ENCODE data around the gene PCDHGB3. TPM values are rescaled to one million over a fixed set of nuclear protein-coding genes. Genes with fewer than 3 reads are reported as not detected.
"Not testable (repeated sequence)": the region's sequence is repeated elsewhere in the genome, so short reads cannot be mapped to it uniquely, and the experiment has no call there.

PCDHGB3 gene
- total RNA-seq, 1 donor, result 3.5 TPM

- DNase-seq (ENCODE audit: low read depth in 2 of 3, low spot score in 2 of 3), result no peak
Measured at GRCh38 chr5:141389153-141390042, 19.4 kb downstream of the PCDHGB3 start.

- DNase-seq (ENCODE audit: low read depth in 2 of 3, low spot score in 2 of 3), result no peak
Measured at GRCh38 chr5:141392429-141393198, 22.6 kb downstream of the PCDHGB3 start, which contains the start of gene PCDHGA8. PCDHGA8 (plus strand) TSS chr5:141392633; CDS start chr5:141392814, 181 bp downstream.

- DNase-seq (ENCODE audit: low read depth in 2 of 3, low spot score in 2 of 3), result no peak
Measured at GRCh38 chr5:141393267-141393666, 23.2 kb downstream of the PCDHGB3 start.

- not testable (repeated sequence) for DNase-seq (ENCODE audit: low read depth in 2 of 3, low spot score in 2 of 3)
Measured at GRCh38 chr5:141394401-141395187, 24.6 kb downstream of the PCDHGB3 start.

GRCh38 chr5:141397756-141398551, 27.9 kb downstream of the PCDHGB3 start, which contains the start of gene PCDHGB5:
PCDHGB5 (plus strand) TSS chr5:141397947; CDS start chr5:141398128, 181 bp downstream.
- DNase-seq (ENCODE audit: low read depth in 2 of 3, low spot score in 2 of 3), result peak in 1 of 3 donors; percentile 66

- no peak for DNase-seq (ENCODE audit: low read depth in 2 of 3, low spot score in 2 of 3)
Measured at GRCh38 chr5:141398608-141399007, 28.6 kb downstream of the PCDHGB3 start.

- no peak for DNase-seq (ENCODE audit: low read depth in 2 of 3, low spot score in 2 of 3)
Measured at GRCh38 chr5:141399555-141400258, 29.7 kb downstream of the PCDHGB3 start.

GRCh38 chr5:141402553-141403243, 32.7 kb downstream of the PCDHGB3 start, which contains the start of gene PCDHGA9:
PCDHGA9 (plus strand) TSS chr5:141402778; CDS start chr5:141402953, 175 bp downstream.
- no peak for DNase-seq (ENCODE audit: low read depth in 2 of 3, low spot score in 2 of 3)

- no peak for DNase-seq (ENCODE audit: low read depth in 2 of 3, low spot score in 2 of 3)
Measured at GRCh38 chr5:141403387-141403786, 33.3 kb downstream of the PCDHGB3 start.

GRCh38 chr5:141407790-141408505, 37.9 kb downstream of the PCDHGB3 start, which contains the start of gene PCDHGB6:
PCDHGB6 (plus strand) TSS chr5:141408021; CDS start chr5:141408203, 182 bp downstream.
- peak in 2 of 3 donors; percentile 42 to 58 for DNase-seq (ENCODE audit: low read depth in 2 of 3, low spot score in 2 of 3)

GRCh38 chr5:141409598-141410306, 39.7 kb downstream of the PCDHGB3 start:
- DNase-seq (ENCODE audit: low read depth in 2 of 3, low spot score in 2 of 3), result no peak

GRCh38 chr5:141411575-141411974, 41.5 kb downstream of the PCDHGB3 start:
- no peak for DNase-seq (ENCODE audit: low read depth in 2 of 3, low spot score in 2 of 3)

- DNase-seq (ENCODE audit: low read depth in 2 of 3, low spot score in 2 of 3), result peak in 2 of 3 donors; percentile 61 to 82
Measured at GRCh38 chr5:141412854-141413539, 43.0 kb downstream of the PCDHGB3 start, which contains the start of gene PCDHGA10. PCDHGA10 (plus strand) TSS chr5:141412987; CDS start chr5:141413176, 189 bp downstream.

- no peak for DNase-seq (ENCODE audit: low read depth in 2 of 3, low spot score in 2 of 3)
Measured at GRCh38 chr5:141413540-141414069, 43.6 kb downstream of the PCDHGB3 start.

- not testable (repeated sequence) for DNase-seq (ENCODE audit: low read depth in 2 of 3, low spot score in 2 of 3)
Measured at GRCh38 chr5:141414548-141415274, 44.7 kb downstream of the PCDHGB3 start.

Measured in hematopoietic multipotent progenitor cell (in vitro differentiated cells).